Breast epithelium (tissue), 3 donors: ENCODE measurements around the gene DDX31.
"Not testable (repeated sequence)": the region's sequence is repeated elsewhere in the genome, so short reads cannot be mapped to it uniquely, and the experiment has no call there.

Experiments
- POLR2A ChIP-seq: fragments of 450-650 bp; IDR thresholded peaks from one replicate; pipeline ENCODE4 v1.6.1; 2016; ENCODE audit warnings: antibody characterized with exemption, mild to moderate bottlenecking, moderate library complexity
- POLR2AphosphoS5 ChIP-seq, 3 donors: sonication (generic); formaldehyde crosslinking; IDR thresholded peaks; one replicate each; pipeline ENCODE4 v1.6.1; 2017; ENCODE audit warnings: antibody characterized with exemption in 3 of 3
- TF ChIP-seq, protein P1 (sequence below), 3 donors: fragments of 450-650 bp; IDR thresholded peaks; one replicate each; pipeline ENCODE4 v1.5.1; 2016 to 2017; ENCODE audit warnings: antibody characterized with exemption in 3 of 3, mild to moderate bottlenecking in 3 of 3, moderate library complexity in 3 of 3

DNA sequence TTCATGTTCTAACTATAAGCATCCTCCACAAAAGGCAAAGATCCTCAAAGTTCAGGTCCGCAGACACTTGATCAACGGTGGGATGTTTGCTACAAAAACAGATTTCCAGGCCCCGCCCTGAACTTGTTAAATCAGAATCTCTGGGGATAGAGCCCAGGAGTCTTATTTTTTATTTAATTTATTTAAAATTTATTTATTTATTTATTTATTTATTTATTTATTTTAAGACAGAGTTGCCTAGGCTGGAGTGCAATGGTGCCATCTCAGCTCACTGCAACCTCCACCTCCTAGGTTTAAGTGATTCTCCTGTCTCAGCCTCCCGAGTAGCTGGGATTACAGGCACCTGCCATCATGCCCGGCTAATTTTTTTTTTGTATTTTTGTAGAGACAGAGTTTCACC, 41.4 kb upstream of the DDX31 start:
- TF ChIP-seq, protein P1, sequence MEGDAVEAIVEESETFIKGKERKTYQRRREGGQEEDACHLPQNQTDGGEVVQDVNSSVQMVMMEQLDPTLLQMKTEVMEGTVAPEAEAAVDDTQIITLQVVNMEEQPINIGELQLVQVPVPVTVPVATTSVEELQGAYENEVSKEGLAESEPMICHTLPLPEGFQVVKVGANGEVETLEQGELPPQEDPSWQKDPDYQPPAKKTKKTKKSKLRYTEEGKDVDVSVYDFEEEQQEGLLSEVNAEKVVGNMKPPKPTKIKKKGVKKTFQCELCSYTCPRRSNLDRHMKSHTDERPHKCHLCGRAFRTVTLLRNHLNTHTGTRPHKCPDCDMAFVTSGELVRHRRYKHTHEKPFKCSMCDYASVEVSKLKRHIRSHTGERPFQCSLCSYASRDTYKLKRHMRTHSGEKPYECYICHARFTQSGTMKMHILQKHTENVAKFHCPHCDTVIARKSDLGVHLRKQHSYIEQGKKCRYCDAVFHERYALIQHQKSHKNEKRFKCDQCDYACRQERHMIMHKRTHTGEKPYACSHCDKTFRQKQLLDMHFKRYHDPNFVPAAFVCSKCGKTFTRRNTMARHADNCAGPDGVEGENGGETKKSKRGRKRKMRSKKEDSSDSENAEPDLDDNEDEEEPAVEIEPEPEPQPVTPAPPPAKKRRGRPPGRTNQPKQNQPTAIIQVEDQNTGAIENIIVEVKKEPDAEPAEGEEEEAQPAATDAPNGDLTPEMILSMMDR (IDR thresholded peaks at IDR 0.05), result not testable (repeated sequence)
- TF ChIP-seq POLR2A; POLR2AphosphoS5 (IDR thresholded peaks at IDR 0.05): not testable (repeated sequence)
